NB4 (cell line): ENCODE measurements around the gene CPED1.

Experiments used
- CTCF ChIP-seq: IDR thresholded peaks from one replicate; pipeline ENCODE4 v1.5.1; 2012; ENCODE audit warnings: low read depth, low read length
- MAX ChIP-seq: IDR thresholded peaks from 2 replicates; pipeline ENCODE4 v1.6.1; 2011; ENCODE audit warnings: low read depth, low read length

GRCh38 chr7:121211253-121211652 is 222.7 kb downstream of the CPED1 start:
- TF ChIP-seq CTCF (no peak), MAX (no peak)
